ENCODE measurements around the gene FES.

- TF ChIP-seq EZH2phosphoT487 (IDR thresholded peaks at IDR 0.05; ENCODE audit: insufficient read depth, low read depth) (no peak), EZH2 (IDR thresholded peaks at IDR 0.05; ENCODE audit: insufficient read depth, poor library complexity, severe bottlenecking) (no peak)
Measured at GRCh38 chr15:90869140-90869541, 15.2 kb upstream of the FES start.
